ELF-1 (cell line): ENCODE results near the gene HOXD10.
A peak's percentile ranks its signal among the peaks of the same experiment; 100 is the strongest.

Source experiments
- DNase-seq: peaks from one replicate; pipeline ENCODE4 v3.0.0-alpha.2; 2016; ENCODE audit warnings: low read depth, low spot score

HOXD10 gene

DNA sequence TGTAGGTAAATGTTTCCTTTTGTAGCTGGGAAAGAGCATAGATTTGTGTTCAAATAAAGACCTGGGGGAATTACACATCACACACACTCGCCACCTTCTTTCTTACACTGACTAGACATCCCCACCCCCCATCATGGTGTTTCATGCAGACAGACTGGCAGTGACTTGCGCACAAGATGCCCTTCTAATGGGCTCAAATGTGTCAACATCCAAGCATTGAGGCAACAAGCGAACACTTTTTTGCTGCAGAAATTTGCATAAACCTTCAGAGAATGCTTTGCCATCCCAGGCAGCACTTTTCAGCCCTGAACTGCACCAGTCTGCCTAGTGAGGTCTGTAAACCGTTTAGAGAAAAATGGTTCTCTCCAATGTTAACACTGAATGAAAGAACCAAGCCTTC lies 17.5 kb downstream of the HOXD10 start:
- DNase-seq: no peak

DNA sequence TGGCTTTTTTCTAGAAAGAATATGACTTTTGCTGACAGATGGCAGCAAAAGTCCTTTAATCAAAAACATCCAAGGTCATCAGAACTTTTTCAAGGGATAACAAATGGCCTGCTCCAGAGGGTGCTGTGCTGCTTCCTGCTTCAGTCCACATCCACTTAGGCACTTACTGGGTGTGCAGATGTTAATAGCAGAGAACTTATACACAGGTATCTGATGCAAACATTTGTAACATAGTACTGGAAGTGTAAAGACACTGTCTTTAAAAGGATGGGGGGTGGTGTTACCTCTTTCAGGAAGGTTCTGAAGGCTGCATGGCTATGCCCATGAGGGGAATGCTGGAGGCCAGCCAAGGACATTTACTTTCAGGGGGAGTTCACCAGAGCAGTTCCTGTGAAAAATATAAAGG lies 18.5 kb downstream of the HOXD10 start:
- no peak for DNase-seq

DNA sequence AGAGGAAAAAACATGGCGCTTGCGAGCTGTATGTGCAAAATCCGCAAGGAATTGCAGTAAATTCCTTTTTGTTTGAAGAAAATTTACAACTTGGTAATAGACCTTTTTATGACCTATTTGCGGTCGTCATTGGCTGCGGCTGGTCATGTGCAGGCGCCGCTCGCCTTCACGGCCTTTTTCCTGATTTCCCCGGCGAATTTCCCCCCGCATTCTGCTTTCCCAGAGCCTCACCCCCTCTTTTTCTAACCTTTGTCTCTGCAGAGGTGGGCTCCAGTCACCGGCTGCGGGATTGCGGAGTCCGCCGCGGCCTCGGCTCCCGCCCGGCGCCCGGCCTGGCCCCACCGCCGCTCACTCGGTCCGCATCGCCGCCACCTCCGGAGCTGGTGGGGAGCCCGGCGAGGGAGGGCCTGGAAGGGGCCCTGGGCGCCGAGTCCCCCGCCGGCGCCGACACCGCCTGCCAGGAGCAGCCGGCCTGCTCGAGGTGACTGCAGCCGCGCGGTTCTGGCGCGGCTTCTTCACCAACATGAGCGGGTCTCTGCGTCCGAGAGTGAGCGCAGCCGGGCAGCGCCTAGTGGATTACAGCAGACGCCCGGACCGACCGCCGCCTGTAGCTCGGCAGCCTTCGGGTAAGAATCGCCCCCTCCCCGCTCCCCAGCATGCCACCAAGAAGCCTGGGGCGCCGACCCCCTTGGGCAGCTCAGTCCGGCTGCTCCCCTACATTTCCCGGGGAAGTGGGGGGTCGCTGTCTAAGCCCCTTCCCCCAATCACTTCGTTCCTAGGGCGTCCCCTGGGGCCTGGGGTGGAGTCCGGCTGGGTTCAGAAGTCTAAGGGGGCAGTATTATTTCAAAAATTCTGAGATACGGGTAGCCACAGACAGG lies 20.0 kb downstream of the HOXD10 start:
- DNase-seq: no peak

DNA sequence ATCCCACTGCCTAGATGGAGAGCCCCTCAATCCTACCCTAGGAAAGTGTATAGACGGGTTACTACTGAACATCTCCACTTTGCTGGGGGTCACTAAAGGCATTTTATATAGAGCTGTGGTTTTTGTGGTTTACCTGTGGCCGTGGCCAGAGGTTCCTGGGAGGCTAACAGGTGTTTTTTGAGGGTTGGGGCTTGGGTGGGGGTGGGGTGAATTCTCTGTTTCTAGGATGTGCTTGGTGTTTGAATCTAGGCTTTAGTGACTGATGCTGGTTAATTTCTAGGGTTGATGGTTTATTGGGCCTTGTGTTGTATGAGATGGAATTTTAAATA lies 20.6 kb downstream of the HOXD10 start:
- no peak for DNase-seq

DNA sequence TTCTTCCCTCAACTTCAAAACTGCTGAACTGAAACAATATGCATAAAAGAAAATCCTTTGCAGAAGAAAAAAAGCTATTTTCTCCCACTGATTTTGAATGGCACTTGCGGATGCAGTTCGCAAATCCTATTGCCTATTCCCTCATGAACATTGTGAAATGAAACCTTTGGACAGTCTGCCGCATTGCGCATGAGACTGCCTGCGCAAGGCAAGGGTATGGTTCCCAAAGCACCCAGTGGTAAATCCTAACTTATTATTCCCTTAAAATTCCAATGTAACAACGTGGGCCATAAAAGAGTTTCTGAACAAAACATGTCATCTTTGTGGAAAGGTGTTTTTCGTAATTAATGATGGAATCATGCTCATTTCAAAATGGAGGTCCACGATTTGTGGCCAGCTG lies 21.3 kb downstream of the HOXD10 start:
- no peak for DNase-seq

DNA sequence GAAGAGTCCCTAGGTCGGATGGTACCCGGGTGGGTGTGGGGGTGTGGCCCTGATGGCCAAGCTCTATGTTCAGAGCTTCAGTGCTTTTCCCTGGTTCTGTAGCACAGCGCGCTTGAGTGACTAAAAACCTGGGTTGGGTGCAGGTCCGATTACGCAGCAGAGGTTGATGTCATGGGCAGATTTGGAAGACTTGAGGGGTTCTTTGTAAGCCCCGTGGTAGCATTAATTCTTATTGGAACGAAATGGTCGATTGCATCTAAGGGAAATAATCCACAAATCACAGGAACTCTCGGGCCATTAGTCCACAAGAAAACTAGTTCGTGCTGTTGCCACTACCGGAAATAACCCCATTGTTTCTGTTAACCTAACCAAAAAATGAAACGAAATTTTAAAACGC lies 21.9 kb downstream of the HOXD10 start:
- no peak for DNase-seq

DNA sequence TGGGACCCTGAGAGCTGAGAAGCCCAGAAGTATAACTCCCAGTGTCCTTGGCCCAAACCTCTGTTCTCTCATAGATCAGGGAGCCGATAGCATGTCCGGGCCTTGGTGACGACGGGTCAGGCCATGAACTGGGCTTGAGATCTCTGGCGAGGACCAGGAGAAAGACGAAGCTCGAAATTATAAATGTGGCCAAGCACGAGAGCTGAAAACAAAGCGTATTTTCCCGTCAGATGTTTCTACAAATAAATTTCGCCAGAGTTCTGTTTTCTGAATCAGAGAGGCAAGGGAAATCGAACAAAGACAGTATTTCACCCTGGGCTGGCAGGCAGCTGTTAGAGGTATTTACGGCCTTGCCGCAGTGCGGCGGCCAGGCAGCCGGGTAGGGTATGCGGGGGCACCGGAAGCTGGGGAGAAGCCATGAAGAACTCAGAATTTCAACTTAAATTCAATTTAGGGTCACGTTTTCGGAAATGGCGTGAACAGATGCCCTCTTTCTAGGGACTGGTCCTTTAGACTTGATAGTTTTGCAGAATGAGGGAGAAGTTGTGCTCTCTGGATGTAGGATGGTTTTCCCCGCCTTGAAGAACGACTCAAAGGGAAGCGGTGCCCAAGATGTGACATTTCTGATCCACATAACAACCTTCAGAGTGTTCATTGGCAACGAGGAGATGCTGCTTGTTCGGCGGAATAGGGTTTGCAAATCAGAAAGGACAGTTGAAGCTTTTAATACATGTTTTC lies 22.5 kb downstream of the HOXD10 start:
- no peak for DNase-seq

DNA sequence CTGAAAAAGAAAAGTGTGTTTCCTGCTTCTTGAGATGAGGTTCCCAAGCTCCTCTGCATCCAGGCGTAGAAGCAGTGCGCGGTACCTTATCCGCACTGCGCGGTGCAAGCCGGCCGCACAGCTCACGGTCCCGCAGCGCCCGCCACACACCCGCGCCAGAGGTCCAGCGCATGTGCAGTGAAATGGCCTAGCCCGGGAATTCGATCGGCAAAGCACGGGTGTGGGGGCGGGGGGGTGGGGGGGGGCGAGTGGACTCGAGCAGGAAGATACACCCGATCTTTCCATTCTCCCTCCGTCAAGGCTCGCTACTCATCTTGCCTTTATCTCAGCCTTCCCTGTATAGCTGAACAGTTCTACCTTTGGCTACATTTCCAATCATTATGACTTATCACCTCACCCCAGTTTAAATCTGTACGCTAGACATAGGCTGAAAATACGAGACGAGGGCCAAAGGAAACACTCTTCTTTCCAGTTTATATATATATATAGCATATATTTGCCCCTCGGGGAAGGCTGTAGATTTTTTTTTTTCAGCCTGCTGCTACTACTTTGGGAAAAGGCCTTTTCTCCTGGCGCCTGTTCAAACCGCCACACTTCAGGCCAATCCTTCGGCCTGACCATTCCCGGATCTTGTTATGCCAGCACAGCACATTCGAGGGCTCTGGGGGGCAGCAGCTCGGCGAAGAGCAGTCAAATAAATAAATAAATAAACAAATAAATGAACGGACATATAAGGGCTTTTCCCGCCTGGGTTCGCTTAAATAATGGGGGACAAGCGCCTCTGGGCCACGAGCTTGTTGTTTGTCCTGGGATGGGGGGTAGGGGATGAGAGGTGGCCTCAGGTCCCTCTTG lies 23.3 kb downstream of the HOXD10 start:
- DNase-seq: no peak

DNA sequence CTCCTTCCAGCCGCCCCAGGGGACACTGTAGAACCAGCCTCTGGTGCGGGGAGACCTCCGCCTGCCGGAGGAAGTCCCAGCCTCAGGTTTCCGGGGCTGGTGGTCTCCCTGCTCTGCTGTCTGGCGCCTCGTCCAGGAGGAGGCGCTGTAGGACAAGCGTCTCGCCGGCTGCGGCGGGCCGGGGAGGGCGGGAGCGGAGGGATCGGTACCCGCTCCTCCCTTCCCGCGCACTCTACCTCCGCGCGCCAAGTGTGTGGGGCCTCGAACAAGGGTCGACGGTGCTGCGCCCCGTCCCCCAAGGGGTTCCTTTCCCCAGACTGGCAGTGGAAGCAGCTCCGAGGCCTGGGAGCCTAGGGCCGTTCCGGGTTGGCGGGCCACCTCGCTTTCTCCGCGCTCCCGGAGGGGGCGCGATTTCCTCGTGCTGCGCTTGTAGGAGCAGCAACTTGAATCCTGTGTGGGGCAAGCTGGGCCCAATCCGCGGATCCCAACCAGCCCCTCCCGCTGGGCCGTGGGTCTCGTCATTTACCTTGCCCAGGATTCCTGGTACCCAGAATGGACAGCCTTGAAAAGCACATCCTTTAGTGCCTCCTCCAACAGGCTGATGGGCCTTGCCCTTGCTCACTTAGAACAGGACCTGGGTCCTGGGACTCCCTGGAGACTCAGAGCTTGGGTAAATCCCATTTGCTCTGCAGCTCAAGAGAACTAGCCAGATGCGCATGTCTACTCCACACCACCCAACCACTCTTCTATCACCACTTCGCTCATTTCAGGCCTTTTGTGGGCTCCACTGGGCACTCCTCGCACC lies 24.1 kb downstream of the HOXD10 start:
- peak; percentile 90 for DNase-seq

DNA sequence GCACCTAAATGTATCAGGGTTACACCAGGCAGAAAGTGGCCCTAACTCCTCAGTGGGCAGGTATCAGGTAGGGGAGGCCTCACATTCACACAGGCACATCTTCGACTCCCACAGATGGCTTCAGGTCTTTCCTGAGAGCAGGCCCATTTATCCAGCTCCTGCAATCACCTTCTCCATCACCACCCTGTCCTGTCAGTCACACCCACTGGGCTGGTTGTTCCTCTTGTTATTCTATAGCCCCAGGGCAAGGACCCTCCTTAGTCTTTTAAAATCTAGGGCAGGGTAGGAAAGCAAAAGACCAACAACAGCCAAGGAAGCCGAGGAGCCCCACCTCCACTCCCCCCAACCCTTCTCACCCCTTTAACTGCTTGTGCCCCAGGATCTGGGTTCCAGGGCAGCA lies 25.7 kb downstream of the HOXD10 start:
- DNase-seq: no peak

DNA sequence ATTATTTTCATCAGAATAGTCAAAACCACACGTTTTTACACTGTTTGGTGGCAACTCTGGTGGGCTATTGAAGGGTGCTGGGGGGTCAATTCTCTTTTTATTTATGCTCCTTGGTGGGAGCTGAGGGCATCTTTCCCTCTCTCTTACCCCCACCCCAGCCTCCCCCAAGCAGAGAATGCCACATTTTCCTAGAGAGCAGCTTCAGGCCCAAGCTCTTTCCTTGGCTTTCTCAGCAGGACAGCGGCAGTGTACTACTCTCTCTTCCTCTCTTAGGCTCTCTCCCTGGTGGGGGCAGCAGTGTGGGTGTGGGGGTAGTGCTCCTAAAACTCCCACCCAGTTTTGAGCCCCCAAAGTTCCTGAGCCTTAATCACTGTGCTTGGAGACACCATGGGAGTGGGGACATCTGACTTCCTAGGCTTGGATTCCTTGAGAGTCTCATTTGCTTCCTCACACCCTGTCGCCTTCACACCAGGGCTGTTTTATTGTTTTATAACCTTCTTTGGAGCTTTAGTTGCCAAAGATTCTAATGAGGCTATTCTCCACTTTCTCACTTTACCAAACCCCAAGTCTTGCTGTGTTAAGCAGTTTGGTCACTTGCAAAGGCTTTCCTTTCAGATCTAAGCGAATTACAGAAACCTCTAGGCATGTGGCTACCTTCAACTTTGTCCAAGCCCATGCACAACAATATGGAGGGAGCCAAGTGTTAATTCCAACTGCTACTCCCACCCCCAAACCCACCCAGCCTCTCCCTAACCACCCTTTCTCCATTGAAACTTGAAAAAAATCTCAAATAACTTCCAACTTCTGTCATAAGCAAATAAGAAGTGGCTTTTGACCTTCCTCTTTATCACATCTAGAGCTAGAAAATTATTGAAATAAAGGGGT lies 28.7 kb downstream of the HOXD10 start:
- no peak for DNase-seq

DNA sequence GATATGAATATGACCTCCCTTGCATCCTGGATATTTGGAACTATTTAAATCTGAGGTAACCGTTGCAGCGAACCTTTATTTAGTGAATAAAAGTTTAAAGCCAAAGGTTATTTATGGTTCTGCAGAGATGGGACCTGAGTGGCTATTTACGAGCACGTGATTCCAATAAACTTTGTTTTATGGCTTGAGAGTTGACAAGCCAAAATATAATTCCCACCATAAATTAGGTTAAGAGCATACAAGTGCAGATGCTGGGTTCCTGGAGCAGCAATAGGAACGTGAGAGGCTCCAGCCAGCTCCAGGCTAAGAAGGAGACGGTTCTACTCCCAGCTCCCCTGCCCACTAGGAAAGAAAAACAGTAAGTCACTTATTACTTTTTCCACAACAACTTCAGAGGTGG lies 29.5 kb downstream of the HOXD10 start:
- DNase-seq: no peak

DNA sequence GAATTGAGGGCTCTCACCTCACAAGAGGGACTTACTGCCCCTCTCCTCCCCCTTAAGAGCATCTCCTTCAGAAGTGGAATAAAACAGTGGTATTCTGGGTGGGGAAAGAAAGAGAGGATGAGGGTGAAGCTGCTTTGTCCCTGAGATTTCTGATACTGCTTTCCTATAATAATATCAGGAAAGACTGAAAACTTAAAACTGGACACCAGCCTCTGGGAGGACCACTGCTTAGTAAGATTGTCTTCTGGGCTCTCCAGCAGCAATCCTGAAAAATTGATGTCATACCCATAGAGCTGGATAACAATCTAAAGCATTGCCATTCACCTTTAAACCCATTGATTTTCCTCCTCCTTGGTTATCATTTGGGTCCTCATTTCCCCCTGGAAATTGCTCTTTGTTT lies 30.1 kb downstream of the HOXD10 start:
- DNase-seq: no peak

DNA sequence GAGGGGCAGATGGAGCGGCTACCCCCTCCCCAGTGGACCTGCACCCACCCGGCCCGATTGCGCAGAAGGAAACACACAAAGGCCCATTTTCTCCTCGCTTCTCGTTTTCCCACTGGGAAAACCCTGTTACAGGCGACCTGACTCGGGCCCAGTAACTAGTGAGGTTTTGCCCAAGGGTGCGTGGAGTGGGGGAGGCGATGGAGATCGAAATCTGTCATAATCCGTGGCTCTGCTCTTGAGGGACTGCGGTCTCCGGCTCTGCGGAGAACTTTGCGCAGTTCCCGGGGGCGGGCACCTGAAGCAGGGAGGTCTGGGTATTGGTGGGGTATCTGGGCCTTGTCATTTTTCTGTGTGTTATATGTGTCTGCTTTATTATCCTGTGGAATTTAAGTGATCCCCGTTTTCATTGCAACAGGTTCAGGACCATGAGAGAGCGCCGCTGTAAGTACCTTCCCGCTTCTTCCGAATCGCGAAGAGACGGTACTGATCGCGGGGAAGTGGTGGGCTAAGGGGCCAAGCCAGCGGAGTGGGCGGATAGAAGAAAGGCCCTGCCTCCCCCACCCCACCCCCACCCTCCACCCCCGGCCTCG lies 30.7 kb downstream of the HOXD10 start:
- no peak for DNase-seq

DNA sequence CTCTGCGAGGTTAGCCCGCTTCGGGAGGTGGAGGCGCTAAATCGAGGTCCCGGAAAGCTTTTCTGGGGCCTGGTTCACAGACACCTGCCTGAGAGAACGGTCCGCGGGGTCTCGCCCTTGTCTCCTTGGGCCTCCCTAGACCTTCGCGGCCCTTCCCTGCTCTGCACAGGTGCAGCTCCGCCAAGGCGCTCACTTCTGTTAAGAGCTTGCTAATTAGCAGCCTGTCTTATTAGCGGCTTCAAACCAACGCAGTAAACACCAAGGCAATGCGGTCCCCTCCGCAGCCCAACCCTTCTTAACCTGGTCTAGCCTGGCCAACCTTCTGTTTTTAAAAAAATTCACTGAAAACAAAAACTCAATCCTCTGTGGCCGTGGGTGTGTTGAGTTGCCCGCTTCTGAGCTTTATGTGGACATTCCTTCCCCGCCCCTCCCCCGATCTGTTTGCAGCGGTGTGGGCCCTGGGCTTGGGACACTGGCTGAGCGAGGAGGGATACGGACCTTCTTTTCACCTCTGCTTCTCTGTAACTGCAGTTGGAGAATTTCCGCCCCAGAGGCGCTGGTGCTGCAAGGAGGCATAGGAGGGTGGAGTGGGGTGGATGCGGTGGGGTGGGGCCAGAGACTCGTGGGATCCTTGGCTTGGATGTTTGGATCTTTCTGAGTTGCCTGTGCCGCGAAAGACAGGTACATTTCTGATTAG lies 31.4 kb downstream of the HOXD10 start:
- DNase-seq: peak; percentile 64

DNA sequence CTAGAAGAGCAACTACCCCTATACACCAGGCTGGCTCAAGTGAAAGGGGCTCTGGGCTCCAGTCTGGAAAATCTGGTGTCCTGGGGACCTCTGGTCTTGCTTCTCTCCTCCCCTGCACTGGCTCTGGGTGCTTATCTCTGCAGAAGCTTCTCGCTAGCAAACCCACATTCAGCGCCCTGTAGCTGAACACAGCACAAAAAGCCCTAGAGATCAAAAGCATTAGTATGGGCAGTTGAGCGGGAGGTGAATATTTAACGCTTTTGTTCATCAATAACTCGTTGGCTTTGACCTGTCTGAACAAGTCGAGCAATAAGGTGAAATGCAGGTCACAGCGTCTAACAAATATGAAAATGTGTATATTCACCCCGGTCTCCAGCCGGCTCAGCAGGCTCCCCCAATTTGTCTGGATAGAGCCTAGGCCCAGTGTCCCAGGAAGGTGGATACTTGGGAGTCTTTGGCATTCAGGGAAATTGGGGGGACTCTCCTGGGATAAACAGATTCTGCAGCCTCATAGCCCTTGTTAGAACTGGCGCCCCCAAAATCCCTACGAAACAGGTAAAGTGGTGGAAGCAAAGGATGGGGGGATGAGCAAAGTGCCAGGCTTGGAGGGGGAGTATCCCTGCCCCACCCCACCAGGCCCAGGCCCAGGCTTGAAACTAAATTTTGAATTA lies 32.3 kb downstream of the HOXD10 start:
- DNase-seq: no peak

DNA sequence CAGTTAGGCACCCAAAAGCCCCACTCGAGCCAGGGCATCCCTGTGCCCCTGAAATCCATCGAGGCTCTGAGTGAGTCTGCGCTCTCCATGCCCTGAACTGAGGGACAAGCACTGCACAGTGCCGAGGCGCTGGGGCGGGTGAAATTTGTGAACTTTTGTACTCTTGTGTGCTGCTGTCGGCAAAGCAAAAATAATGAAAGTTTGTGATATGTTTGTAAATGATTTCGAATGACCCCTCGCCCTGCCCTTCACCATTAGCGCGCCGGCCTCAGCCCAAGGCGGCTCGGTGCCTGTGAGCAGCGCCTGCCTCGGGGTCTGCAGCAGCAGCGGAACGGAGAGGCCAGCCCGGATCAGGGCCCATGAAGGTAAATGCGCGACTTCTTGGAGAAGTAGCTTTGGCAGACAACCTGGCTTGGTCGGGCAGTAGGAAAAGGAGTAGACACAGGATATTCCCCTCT lies 32.9 kb downstream of the HOXD10 start:
- no peak for DNase-seq

DNA sequence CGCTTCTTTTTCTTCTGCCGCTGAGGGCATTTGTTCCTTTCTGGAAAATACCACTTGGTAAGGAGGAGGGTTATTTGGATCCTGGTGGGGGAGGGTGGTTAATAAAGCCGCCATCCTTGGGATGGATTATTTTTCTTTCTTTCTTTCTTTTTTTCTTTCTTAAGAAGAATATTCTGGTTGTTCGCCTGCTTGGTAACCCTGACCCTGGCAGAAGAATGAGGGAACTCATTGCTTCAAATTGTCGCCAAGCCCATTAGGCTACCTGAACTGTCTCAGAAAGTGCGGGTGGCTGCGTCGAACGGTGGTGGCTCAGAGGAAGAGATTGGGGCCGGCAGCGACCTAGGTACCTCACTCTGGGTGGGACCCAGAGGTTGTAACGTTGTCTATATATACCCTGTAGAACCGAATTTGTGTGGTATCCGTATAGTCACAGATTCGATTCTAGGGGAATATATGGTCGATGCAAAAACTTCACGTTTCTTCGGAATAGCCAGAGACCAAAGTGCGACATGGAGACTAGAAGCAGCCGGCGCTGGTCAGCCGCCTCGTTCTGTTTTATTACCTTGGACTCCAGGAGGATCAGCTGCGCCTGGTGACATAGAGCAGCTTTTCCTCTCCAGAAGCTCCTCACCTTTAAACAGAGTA lies 33.5 kb downstream of the HOXD10 start:
- DNase-seq: no peak
